D341Med (cell line): ENCODE measurements around the gene EYA3.
"Not testable (repeated sequence)": the region's sequence is repeated elsewhere in the genome, so short reads cannot be mapped to it uniquely, and the experiment has no call there.

Experiments
- DNase-seq: peaks from one replicate; pipeline ENCODE4 v3.0.0; 2012; ENCODE audit warnings: low spot score

EYA3 gene

GRCh38 chr1:28028873-28029654 is 59.3 kb downstream of the EYA3 start:
- no peak for DNase-seq

DNA sequence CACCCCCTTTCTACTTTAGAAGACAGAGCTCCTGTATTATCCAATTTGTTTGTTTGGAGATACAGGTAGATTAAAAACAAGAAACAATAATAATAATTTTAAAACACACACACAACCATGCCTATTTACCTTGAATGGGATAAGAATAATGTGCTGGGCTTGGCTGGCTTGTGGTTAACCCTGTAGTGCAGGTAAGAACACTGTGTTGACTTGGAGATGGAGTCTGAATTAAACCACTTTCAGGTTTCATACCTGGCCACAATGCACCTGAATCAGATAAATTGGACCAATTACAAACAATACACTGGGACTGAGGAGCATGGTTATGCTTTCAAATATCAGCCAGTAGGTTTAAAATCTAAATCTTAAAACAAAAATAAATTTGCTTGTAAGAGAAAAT is 60.8 kb downstream of the EYA3 start:
- DNase-seq: no peak

DNA sequence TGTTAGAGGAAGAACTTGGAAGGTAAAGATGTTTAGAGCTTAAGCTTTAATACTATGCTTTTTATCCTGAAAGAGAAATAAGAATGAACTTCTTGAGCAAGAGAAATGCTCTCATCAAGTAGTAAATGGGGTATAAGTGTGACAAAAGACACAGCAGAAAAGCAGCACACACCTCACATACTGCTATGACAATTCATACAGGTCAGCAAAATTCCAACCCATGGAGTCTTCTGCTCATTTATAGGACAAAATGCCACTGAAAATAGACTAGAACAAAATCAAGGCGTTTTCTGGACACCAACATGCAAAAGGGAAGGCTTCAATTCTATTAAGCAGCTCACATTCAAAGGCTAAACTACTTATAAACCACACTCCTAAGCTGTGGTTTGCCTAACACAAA is 61.2 kb downstream of the EYA3 start:
- DNase-seq: no peak

DNA sequence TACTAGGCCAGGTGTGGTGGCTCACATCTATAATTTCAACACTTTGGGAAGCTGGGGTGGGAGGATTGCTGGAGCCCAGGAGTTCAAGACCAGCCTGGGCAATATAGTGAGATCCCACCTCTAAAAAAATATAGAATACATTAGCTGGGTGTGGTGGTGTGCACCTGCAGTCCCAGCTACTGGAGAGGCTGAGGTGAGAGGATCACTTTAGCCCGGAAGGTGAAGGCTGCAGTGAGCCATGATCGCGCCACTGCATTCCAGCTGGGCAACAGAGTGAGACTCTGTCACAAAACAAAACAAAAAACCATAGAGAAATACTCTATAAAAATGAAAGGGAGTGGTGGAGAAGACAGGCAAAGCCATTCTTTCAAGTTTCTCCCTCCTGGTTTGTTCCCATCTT is 62.1 kb downstream of the EYA3 start:
- no peak for DNase-seq

GRCh38 chr1:28021064-28021463 is 67.3 kb downstream of the EYA3 start:
- DNase-seq: no peak

DNA sequence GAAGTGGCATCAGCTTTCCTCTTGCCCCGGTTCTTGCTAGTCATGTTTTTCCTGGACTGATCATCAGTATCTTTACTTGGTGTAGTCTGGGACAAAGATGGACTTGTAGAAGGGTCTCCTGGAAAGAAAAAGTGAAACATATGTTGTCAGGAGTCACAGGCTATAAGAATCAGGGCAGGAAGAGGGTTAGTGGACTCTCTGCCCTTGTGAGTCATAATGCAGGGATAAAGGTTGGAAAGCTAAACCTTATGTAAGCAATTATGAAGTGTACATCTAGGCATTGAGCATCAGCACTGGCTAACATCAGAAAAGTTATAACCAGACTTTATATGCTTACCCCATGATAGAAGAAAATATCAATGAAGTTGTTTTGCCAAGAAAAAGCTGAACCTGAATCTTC is 77.4 kb downstream of the EYA3 start:
- no peak for DNase-seq

DNA sequence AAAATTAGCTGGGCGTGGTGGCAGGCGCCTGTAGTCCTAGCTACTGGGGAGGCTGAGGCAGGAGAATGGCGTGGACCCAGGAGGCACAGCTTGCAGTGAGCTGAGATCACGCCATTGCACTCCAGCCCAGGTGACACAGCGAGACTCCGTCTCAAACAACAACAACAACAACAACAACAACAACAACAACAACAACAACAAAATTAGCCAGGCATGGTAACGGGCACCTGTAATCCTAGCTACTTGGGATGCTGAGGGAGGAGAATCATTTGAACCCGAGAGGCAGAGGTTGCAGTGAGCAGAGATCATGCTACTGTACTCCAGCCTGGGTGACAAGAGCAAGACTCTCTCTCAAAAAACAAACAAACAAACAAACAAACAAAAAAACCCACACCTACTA is 85.3 kb downstream of the EYA3 start:
- DNase-seq: not testable (repeated sequence)

GRCh38 chr1:28002600-28002999 is 85.8 kb downstream of the EYA3 start:
- DNase-seq: no peak

GRCh38 chr1:27999055-27999454 is 89.4 kb downstream of the EYA3 start:
- DNase-seq: no peak

DNA sequence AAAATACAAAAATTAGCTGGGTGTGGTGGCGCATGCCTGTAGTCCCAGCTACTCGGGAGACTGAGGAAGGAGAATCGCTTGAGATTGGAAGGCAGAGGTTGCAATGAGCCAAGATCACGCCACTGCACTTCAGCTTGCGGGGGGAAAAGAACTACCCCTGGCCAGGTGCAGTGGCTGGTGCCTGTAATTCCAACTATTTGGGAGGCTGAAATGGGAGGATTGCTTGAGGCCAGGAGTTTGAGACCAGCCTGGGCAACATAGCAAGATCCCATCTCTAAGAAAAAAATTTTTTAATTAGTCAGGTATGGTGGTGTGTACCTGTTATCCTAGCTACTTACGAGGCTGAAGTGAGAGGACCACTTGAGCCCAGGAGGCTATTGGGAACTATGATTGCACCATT is 93.9 kb downstream of the EYA3 start:
- not testable (repeated sequence) for DNase-seq

- no peak for DNase-seq
These were observed 94.3 kb downstream of the EYA3 start for GRCh38 chr1:27994060-27994459.

DNA sequence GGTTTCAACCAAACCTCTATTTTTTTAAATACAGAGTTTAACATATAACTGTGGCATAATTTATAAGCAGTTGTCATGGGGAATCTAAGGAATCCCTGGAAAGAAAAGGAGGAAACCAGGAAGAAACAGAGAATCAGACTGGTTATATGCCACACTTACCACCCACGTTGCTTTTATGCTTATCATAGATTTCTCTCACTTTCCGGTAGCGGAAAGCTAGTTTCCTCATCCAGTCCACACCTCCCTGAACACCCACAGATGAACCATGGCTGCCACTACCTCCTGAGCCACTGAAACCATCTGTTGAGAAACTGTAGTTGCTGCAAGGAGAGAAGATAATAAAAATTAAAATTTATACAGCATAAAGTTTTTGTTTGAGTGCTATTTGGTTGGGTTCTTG is 95.2 kb downstream of the EYA3 start:
- no peak for DNase-seq

DNA sequence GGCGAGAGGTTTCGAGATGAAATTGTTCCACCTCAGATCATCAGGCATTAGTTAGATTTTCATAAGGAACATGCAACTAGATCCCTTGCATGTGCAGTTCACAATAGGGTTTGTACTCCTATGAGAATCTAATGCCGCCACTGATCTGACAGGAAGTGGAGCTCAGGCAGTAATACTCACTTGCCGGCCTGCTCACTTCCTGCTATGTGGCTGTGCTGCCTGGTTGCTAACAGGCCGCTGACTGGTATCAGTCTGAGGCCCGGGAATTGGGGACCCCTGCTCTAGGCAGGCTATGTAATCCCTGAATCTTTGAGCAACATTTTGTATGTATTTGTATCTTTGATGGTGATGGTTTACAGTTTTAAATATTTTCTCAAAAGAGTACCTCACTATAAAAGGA is 96.1 kb downstream of the EYA3 start:
- no peak for DNase-seq

GRCh38 chr1:27990920-27991537 is 97.4 kb downstream of the EYA3 start:
- DNase-seq: no peak

- peak; percentile 49 for DNase-seq
These were observed 107.3 kb downstream of the EYA3 start for GRCh38 chr1:27981145-27981544.

DNA sequence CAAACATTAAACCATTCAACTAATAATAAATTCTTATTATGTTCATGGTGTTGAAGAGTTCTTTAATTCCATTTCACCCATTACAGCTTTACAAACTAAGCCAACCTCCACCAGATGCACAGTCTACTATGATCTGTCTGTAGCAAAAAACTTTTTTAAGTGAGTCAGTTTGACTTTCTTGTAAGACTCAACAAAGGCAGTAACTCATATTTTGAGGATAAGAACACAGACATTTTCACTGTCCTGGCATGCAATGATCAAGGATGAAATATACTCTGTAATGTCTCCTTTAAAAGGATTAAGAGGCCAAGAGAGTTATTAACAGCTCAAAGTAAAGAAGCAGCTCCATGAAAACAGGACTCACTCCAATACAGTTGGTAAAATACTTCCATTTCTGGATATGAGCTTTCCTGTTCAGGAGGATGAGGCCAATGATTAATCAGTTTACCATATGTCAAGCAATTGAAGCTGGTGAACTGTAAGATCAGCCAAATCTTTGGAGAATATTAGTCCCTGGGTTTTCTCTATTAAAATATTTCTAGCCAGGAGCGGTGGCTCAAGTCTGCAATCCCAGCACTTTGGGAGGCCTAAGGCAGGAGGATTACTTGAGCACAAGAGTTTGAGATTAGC is 108.1 kb downstream of the EYA3 start:
- no peak for DNase-seq

DNA sequence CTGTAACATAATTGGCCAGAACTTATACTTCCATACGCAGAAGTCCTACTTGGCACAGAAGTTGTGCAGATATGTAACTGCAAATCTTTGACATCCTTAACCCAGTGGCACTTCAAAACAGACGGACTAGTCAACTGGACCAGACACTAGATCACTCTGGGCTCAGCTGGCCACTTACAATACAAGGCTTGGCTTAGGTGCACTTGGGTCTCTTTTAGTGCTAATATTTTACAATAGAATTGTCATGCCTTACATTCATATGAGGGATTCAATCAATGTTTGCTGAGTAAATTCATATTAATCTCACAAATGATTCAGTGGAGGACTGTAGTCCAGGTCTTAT is 108.6 kb downstream of the EYA3 start:
- no peak for DNase-seq

GRCh38 chr1:27979151-27979858 is 109.1 kb downstream of the EYA3 start:
- DNase-seq: peak; percentile 42

GRCh38 chr1:27974417-27974781 is 114.0 kb downstream of the EYA3 start:
- DNase-seq: no peak

- DNase-seq: no peak
These were observed 114.5 kb downstream of the EYA3 start for GRCh38 chr1:27973771-27974416.

DNA sequence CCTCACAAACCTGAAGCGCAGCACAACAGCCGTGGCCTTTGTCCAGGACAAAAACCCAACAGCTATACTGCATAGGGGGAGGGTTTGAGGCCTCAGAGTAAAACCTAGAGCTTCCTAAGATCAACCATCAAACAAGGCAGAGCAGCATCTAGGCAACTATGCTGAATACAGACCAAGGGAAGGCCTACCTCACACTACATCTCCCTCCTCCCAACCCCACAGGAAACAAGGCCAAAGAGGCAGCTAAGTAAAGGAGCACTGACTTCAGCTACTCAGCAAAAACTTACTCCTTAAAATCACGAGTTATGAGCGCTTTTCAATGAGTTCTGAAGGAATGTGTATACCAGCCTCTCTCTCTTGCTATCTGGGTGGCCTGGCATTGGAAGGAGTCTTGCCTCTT is 116.3 kb downstream of the EYA3 start:
- no peak for DNase-seq

DNA sequence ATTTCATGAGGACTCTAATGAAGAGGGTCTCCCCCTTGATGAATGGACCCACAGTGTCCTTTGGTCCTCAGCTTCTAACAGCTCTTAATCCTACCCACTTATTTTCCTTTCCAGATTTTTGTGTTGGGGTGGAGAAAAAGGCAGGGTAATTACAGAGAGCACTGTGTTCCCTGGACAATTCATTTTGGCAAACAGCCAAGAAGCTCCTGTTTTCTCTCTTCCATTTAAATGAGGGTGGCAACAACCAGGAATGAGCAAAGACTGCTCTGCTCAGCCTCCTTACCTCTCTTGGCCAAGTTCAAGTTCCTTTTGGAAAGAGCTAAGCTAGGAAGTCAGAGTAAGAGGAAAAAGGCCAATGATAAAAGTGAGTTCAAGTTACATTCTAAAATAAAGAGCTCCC is 116.7 kb downstream of the EYA3 start:
- no peak for DNase-seq

- no peak for DNase-seq
These were observed 118.0 kb downstream of the EYA3 start for GRCh38 chr1:27970401-27970800.
